Stimulated activated CD8-positive, alpha-beta memory T cell treated with anti-CD3 and anti-CD28 coated beads, Interleukin-12 subunit alpha, Interleukin-12 subunit beta, amount 100 ng/mL, for 24 hours (primary cell): Measurements from ENCODE around the gene CERS4.
A peak's percentile ranks its signal among the peaks of the same experiment; 100 is the strongest.
"Not testable (repeated sequence)": the region's sequence is repeated elsewhere in the genome, so short reads cannot be mapped to it uniquely, and the experiment has no call there.

ENCODE experiments used
- DNase-seq: peaks from one replicate; pipeline ENCODE4 v3.0.0-alpha.2; 2020; ENCODE audit errors: extremely low read depth

The CERS4 gene

DNA sequence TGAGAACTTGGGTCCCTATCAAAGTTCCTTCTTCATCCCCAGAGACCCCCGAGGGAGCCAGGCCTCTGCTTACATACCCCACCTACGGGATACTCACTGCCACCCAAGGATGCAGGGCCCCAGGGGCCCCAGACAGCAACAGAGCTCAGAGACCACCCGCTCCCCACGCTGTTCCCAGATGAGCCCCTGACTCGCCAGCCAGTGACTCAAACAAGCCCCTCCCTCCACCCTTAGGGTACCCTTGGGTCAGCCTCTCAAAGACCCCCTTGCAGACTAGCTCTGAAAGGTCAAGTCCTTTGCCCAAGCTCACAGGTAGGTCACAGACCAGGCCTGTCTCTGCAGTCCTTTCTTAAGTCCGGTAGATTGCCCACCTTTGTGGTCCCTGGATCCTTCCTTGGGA, 53.3 kb downstream of the CERS4 start:
- no peak for DNase-seq

- DNase-seq: not testable (repeated sequence)
Observed at GRCh38 chr19:8264248-8264647, 55.1 kb downstream of the CERS4 start.

GRCh38 chr19:8265872-8266271, 56.7 kb downstream of the CERS4 start:
- DNase-seq: no peak

- DNase-seq: no peak
Observed at GRCh38 chr19:8269724-8270123, 60.6 kb downstream of the CERS4 start.

DNA sequence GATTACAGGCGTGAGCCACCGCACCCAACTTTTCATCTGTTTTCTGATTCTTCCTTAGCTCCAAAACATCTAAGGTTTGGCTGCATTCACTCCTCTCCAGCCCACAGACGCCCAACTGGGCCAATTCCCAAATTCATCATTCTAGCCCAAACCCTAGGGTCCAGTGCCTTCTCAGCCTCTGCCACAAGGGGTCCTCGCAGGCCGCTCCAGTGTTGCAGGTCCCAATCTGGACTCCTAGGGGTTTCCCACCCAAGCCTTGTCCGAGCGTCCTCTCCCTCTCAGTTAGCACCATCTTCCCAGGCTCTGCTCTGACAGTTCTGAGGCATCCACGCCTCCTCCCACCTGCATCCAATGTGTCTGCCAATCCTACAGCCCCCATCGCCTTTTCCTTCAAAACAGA, 67.3 kb downstream of the CERS4 start:
- DNase-seq: not testable (repeated sequence)

GRCh38 chr19:8291337-8291736, 82.2 kb downstream of the CERS4 start:
- DNase-seq: not testable (repeated sequence)

GRCh38 chr19:8302357-8302691, 93.2 kb downstream of the CERS4 start:
- no peak for DNase-seq

- no peak for DNase-seq
Observed at GRCh38 chr19:8302734-8303133, 93.6 kb downstream of the CERS4 start.

DNA sequence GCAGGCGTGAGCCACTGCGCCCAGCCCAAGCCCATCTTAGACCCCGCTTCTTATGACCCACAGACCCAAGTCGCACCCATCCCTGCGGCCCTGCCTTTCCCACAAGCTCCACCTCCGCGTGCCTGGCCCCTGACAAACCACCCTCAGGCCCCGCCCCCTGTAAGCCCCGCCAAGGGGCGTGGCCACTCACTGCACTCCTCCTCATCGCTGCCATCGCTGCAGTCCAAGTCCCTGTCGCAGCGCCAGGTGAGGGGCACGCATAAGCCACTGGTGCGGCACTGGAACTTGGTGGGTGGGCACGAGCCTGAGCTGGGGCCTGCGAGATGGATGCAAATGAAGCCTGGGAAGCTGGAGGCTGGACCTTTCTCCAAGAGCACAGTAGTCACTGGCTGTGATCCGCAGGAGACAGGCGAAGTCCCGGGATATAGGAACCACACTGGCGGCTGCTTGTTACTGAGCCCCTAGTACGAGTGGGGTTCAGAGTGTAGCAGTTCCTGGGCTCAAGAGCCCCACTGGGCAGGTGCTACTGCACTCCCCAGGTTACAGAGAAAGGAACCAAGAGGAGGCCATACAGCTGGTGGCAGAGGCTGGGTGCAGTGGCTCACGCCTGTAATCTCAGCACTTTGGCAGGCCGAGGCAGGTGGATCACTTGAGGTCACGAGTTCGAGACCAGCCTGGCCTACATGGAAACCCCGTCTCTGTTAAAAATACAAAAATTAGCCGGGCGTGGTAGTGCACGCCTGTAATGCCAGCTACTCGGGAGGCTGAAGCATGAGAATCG, 95.9 kb downstream of the CERS4 start:
- no peak for DNase-seq

DNA sequence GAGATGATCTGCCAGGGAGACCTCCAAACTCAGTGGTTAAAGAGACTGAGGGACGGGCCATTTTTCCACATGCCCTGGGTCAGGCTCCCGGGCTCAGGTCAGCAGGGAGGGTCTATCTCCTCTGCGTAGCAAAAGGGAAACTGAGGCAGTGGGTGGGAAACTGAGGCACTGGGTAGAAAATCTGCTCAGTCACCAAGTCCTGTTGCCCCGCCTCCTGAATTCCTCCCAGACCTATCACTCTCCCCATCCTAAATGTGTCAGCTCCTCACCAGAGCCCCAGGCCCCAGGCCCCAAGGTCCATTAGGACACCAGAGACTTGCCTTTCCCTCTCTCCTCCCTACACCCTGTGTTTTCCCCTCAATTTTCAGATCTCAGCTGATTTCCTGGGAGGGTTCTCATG, 96.6 kb downstream of the CERS4 start:
- DNase-seq: no peak

DNA sequence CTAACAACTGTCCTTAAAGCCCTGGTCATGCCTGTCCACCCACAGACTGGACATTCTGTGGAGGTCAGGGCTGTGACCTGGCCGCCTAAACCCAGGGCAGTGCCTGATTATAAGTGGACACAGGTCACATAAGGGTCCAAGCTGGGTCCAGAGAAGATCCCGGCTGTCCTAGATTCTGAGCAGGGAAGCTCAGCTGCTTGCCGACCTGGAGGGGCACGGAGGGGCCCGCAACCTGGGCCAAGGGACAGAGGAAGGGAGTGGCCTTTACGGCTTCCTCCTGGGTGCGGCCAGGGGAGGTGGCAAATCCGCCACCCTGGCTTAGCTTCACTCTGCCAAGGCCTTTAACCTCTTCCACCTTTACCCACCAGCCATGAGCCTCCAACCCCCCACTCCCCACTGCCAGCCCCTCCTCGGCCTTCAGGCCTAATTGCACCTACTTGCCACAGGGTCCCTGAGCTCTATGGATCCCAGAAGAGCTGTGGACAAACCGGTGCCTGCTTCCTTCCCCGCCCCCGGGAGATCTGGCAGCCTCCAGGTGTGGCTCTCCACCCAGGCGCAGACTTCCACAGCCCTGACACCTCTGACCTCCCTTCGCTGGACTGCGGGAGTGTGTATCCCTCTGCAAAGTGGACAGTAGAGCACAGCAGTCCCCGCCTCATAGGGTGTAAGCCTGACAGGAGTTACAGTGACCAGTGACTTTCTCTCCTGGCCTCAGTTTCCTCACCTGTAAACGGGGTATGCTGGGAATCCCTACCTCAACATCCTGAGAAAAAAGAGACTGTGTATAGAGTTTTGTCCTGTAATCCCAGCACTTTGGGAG, 97.3 kb downstream of the CERS4 start:
- DNase-seq: no peak

GRCh38 chr19:8307400-8307964, 98.3 kb downstream of the CERS4 start:
- no peak for DNase-seq

DNA sequence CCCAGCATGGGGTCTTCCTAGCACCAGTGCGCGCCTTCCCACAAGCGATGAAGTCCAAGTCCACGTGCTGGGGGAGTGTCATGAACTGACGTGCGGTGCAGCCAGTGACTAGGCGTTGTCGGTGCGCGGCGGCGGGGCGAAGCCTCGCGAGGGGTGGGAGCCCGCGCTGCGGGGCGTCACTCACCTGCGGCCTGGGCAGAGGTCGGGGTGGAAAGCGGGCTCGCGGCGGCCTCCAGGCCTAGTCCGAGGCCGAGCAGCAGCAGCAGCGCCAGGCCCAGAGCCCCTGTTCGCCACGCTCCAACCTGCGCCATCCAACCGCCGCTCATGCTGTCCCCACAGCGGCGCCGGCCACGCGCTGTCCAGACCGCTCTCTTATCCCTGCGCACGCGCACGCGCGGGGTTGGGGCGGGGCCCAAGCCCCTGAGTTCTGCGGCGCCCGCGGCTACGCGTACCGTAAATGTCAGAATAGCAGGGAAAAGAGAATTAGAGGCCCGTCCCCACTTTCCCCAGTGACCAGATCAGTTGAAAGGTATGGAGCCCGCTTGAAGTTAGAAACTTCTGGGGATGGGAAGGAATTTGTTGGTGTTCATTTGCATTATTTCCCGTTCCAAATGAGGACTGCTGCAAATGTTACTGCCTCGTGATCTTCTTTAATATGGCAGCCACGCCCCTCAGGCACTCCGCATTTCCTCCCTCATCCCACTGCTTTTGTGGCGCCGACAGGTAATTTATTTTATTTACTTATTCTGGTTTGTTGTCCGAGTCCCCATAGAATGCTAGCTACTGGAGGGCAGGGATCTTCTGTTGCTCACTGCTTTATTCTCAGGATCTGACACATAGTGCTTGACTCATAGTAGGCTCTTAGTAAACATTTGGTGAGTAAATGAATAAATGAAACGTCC, 99.0 kb downstream of the CERS4 start, which contains the start of gene CD320:
Gene CD320 (minus strand): TSS at position 394 of the 902 bp plus-strand sequence. CDS start 68 bp downstream, at position 326.
- DNase-seq: peak; percentile 72

DNA sequence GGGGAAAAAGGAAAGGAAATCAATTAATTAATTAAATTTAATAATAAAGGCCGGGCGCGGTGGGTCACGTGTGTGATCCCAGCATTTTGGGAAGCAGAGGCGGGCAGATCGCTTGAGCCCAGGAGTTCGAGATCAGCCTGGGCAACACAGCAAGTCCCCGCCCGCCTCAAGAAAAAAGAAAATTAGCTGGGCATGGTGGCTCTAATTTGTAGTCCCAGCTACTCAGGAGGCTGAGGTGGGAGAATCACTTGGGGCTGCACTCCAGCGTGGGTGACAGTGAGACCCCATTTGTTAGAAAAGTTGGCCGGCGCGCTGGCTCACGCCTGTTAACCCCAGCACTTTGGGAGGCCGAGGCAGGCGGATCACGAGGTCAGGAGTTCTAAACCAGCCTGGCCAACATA, 99.7 kb downstream of the CERS4 start:
- DNase-seq: no peak

DNA sequence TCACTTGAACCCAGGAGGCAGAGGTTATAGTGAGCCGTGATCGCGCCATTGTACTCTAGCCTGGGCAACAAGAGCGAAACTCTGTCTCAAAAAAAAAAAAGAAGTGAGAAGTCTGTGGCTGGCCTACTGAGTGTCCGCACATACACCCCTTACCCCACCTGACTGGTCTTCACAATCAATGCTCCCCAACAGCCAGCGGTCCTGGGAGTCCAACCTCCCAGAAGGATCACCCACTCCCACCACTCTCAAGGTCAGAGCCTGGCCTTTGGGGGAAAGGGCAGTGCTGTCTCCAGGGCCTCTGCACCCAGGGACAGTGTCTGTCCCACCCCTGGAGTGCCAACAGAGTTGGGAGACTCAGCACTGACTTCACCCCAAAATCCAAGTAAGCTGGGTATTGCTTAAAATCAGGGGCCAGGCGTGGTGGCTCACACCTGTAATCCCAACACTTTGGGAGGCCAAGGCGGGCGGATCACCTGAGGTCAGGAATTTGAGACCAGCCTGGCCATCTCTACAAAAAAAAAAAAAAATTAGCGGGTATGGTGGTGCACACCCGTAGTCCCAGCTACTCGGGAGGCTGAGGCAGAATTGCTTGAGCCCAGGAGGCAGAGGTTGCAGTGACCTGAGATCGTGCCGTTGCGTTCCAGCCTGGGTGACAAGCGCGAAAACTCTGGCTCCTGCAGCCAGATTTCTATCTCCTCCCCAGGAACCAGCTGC, 101.3 kb downstream of the CERS4 start:
- DNase-seq: no peak

GRCh38 chr19:8311461-8312260, 102.5 kb downstream of the CERS4 start:
- DNase-seq: no peak
